Tibial artery (tissue), 4 donors: ENCODE measurements around the gene BOD1.
A peak's percentile ranks its signal among the peaks of the same experiment; 100 is the strongest.

Source experiments
- DNase-seq, 2 donors: peaks; one replicate each; pipeline ENCODE4 v3.0.0-alpha.2; 2019
- H3K27ac ChIP-seq, 2 donors: fragments of 200-600 bp; sonication (generic) in 1 of 2; 1 replicate in 1 of 2; 2 replicates in 1 of 2; pipeline ENCODE4 v1.5.1; 2018 to 2019; ENCODE audit warnings: mild to moderate bottlenecking in 1 of 2
- H3K27me3 ChIP-seq, 2 donors: fragments of 200-600 bp; sonication (generic) in 1 of 2; one replicate each; pipeline versions ENCODE4 v1.5.1 to v1.6.0; 2016 to 2019
- H3K36me3 ChIP-seq, 3 donors: fragments of 200-600 bp; sonication (generic) in 2 of 3; one replicate each; pipeline ENCODE4 v1.5.1; 2016 to 2019; ENCODE audit warnings: mild to moderate bottlenecking in 2 of 3
- H3K4me1 ChIP-seq, 4 donors: fragments of 200-600 bp; sonication (generic) in 2 of 4; 1 replicate in 3 of 4; 2 replicates in 1 of 4; pipeline ENCODE4 v1.5.1; 2016 to 2019
- H3K4me3 ChIP-seq, 2 donors: fragments of 200-600 bp; sonication (generic) in 1 of 2; 1 replicate in 1 of 2; 2 replicates in 1 of 2; pipeline ENCODE4 v1.5.1; 2018 to 2019; ENCODE audit warnings: mild to moderate bottlenecking in 2 of 2
- H3K9me3 ChIP-seq, 3 donors: fragments of 200-600 bp; sonication (generic) in 1 of 3; one replicate each; pipeline ENCODE4 v1.5.1; 2016 to 2019
- CTCF ChIP-seq, 2 experiments: fragments of 200-600 bp in 1 of 2; fragments of 450-650 bp in 1 of 2; IDR thresholded peaks; one replicate each; pipeline ENCODE4 v1.5.1; 2017 to 2019; ENCODE audit warnings: antibody characterized with exemption in 2 of 2, mild to moderate bottlenecking in 1 of 2, moderate library complexity in 1 of 2
- intact Hi-C: fragments of 100-400 bp; cut with DNase I; formaldehyde crosslinking; loops from one replicate; pipeline ENCODE4 v1.15.0; 2023; ENCODE audit warnings: low total_unique reads

The BOD1 gene

DNA sequence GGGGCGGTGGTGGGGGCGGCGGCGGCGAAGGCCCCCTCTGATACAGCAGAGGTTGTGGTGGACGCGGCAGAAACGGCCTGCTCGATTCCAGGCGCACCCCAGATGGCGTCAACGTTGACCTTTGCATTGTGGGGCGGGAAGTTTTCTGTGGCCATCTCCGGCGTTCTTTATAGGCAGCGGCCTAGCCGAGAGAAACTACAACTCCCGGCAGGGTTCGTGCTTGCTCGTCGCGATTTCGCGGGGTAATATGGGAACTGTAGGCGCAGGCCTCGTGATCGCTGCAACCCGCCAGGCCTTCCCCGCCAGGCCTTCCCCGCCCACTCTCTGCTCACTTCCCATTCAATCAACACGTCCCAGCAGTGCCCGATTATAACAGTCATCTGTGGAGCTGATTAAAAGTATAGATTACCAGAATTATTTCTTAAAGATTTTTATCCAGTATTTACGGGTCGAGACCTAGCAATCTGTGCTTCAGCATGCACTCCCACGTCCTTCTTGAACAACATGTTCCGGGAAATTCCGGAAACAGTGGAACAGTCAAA lies at the start of gene BOD1:
TSS of gene BOD1 (minus strand) at position 74 of the 542 bp plus-strand sequence. CDS start 214 bp downstream, outside the sequence.
- Histone ChIP-seq H3K4me1 (peaks cover 0 to 38% (median 24%) of the 10 kb centered on the region in 4 donors), H3K36me3 (peaks cover 0 to 21% (median 11%) of the 10 kb centered on the region in 3 donors), H3K27me3 (no peaks in the 10 kb centered on the region), H3K27ac (peak within 1 kb of the TSS; percentile 94 to 99), H3K9me3 (no peaks in the 10 kb centered on the region), H3K4me3 (peak within 1 kb of the TSS; percentile 85 to 91)
- intact Hi-C loops, result loop anchor here (2.0 to 5.0 kb wide), 2 partner anchors 271 to 356 kb away; partner anchors contain the start of gene CPEB4
- peak; percentile 98 to 99 for DNase-seq
- no peak for TF ChIP-seq CTCF (IDR thresholded peaks at IDR 0.05)

DNA sequence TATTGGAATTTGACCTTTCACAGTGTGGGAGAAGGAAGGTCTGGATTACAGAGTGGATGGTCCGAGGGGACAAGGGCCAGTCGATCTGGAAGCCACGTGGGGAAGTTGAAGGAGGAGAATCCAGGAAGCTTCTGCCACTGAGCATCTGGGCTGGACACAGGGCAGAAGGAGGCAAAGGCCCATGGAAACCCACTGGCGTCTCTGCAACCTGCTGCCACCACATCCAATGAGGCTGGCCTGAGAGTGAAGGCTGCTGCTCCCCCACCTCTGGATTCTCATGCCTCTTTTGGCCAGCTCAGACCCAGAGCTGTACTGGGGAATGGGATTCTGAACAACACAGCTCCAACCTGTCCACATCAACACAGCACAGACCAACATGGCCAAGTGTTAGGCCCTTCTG lies 48.9 kb upstream of the BOD1 start:
- no peak overlapping the region for H3K4me3 ChIP-seq
- intact Hi-C loops, result no loop called here
- no peak for TF ChIP-seq CTCF (IDR thresholded peaks at IDR 0.05)
- H3K4me1 ChIP-seq, result peaks cover 0 to 10% (median 4%) of the 10 kb centered on the region in 4 donors
- peaks cover 0 to 3% of the 10 kb centered on the region in 2 donors for H3K27me3 ChIP-seq
- DNase-seq, result no peak
- H3K9me3 ChIP-seq, result no peaks in the 10 kb centered on the region
- H3K27ac ChIP-seq, result no peak overlapping the region
- no peaks in the 10 kb centered on the region for H3K36me3 ChIP-seq

GRCh38 chr5:173664154-173664526 lies 47.7 kb upstream of the BOD1 start:
- no peak for TF ChIP-seq CTCF (IDR thresholded peaks at IDR 0.05)
- H3K4me3 ChIP-seq, result no peak overlapping the region
- intact Hi-C loops, result no loop called here

GRCh38 chr5:173663352-173664153 lies 47.1 kb upstream of the BOD1 start:
- no peak overlapping the region for H3K27ac ChIP-seq
- intact Hi-C loops, result no loop called here
- H3K4me3 ChIP-seq, result no peak overlapping the region
- no peaks in the 10 kb centered on the region for H3K9me3 ChIP-seq
- DNase-seq, result no peak
- TF ChIP-seq CTCF (IDR thresholded peaks at IDR 0.05), result no peak
- H3K4me1 ChIP-seq, result no peaks in the 10 kb centered on the region
- H3K27me3 ChIP-seq, result peaks cover 0 to 3% of the 10 kb centered on the region in 2 donors
- no peaks in the 10 kb centered on the region for H3K36me3 ChIP-seq

More at GRCh38 chr5:173664154-173664526, 47.7 kb upstream of the BOD1 start:
- Histone ChIP-seq H3K27ac (no peak overlapping the region), H3K9me3 (no peaks in the 10 kb centered on the region), H3K27me3 (peaks cover 0 to 3% of the 10 kb centered on the region in 2 donors), H3K4me1 (no peaks in the 10 kb centered on the region), H3K36me3 (no peaks in the 10 kb centered on the region)
- DNase-seq, result peak in 1 of 2 donors; percentile 37

DNA sequence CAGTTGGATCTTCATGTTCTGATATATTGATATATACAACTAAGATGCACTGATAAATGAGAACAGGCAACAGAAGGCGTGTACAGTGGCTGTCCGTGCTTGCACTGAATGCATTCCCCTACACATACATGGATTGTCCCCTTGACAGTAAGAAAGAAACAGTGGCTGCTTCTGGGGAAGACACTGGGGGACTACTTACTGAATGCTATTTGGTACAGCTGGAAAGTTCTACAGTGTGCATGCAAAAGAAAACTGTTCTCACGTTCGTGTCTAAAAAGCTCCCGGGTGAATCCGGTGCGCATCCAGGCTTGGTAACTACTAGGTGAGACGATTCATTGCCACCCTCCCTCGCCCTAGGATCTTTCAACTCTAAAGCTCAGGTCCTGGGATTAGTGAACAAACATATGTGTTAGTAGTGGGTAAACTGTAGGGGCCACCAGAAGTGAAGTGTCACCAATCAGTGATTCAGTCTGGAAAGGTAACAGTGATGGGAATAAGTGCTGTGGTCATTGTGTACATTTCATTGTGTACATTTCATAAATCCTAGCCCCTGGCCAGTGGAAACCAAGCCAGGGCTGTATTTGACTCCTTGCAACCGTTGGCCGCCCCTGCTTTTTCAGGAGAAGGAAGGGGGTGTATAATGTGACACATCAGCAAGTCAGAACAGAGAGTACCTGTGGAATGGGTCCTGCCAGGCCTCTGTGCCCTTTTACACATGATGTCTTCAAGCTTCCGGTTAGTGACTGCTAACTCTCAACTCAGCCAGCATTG lies 46.3 kb upstream of the BOD1 start:
- TF ChIP-seq CTCF (IDR thresholded peaks at IDR 0.05), result no peak
- intact Hi-C loops, result no loop called here
- Histone ChIP-seq H3K4me3 (no peak overlapping the region), H3K27me3 (peaks cover 0 to 3% of the 10 kb centered on the region in 2 donors), H3K27ac (no peak overlapping the region), H3K9me3 (no peaks in the 10 kb centered on the region), H3K36me3 (no peaks in the 10 kb centered on the region), H3K4me1 (no peaks in the 10 kb centered on the region)
- no peak for DNase-seq
